COLO668 (cell line): ENCODE results near the gene JADE2.
"Not testable (repeated sequence)": the region's sequence is repeated elsewhere in the genome, so short reads cannot be mapped to it uniquely, and the experiment has no call there.

Source experiments
- DNase-seq: peaks from one replicate; lab custom pipeline; 2025; ENCODE audit not compliant: unreplicated experiment; lab: John Stamatoyannopoulos, UW

Gene JADE2

DNA sequence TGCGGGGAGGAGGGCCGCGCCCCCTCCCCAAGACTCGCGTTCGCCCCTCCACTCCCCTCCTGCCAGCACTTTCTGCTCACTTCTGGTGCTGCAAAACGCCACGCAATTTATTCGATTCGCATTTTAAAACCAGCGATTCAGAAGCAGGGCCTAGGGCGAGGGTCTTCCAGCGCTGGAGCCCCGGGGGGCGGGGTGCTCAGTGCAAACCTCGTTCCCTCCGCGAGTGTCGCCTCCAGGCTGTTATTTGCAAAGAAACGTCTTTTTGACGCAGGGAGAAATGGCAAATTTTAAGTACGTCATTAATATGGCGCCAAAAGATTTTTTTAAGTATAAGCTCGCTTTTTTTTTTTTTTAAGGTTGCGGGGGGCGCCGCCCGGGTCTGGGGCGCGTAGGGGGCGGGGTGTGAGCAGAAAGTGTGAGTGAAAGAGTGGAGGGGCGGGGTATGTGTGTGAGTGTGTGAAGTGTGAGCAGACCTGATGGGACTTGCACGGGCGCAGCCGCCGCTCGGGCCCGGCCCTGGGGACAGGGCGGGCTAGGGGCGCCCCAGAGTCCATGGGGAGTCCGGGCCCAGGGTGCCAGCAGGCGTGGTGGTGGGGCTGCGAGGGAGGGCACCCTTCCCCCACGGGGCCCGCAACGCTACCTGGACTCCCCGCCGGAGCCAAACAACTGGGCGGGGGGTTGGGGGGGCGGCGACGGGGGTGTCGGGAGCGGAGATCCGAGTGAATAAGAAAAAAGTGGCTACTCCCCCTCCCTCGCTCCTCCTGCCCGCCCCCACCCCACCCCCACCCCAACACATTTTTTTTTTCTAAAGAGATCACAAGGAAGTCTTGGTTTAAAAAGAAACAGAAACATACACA, at the start of gene JADE2:
TSS of gene JADE2 (plus strand) at position 845 of the 857 bp plus-strand sequence. CDS start 10,188 bp downstream, outside the sequence.
- peak; percentile 64 for DNase-seq

- DNase-seq: no peak
These were observed 47.8 kb upstream of the JADE2 start for GRCh38 chr5:134477462-134478245.

GRCh38 chr5:134479839-134480238, 45.6 kb upstream of the JADE2 start:
- DNase-seq: no peak

DNA sequence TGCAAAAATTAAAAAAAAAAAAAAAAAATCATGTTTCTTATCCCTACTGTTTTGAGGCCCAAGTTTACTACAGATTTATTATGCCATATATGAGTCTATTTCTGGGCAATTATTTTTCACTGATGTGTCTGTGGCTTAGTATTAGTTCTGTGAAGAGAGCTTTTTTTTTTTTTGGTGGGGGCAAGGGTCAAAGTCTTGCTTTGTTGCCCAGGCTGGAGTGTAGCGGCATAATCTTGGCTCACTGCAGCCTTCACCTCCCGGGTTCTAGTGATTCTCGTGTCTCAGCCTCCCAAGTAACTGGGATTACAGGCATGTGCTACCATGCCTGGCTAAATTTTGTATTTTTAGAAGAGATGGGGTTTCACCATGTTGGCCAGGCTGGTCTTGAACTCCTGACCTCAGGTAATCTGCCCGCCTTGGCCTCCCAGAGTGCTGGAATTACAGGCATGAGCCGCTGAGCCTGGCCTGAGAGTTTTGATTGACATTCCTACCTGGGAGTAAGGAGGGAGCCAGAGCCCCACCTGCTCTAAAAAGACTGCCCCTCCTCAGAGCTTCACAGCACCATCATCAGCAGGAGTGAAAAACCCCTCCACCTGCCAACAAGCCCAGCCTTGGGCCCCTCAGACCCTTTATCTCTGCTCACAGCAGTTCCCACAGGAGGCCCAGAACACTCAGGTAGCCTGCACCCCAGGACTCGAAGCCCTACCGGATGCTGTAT, 36.1 kb upstream of the JADE2 start:
- DNase-seq: no peak

DNA sequence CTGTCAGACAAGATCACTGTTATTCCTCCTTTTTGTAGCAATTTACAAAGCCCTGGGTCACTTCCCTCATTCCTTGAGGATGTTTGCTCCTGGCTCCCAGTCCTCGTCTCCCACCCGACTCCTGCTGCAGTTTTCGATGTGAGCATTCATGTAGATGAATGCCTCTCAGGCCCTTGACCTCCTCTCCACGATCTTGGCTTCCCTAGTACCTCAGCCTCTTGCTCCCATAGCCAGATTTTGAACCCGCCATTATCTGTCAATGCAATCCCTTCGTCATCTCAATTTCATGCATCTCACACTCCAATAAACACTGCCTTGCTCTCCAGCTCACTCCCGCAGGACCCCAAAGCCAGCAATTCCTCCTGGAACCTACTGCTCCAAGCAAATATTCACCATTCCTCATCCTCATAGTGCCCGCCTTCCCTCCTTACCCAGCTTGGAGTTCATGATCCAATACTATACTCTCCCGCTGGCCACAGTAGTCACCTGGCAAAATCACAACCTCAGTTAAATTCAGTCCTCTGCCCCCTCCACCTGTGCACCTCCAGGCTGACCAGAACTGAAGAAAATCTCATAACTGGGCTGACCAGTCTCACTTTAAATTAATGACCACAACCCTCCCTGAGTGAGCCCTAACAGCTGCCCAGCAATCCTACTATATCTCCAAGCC, 35.1 kb upstream of the JADE2 start:
- no peak for DNase-seq

DNA sequence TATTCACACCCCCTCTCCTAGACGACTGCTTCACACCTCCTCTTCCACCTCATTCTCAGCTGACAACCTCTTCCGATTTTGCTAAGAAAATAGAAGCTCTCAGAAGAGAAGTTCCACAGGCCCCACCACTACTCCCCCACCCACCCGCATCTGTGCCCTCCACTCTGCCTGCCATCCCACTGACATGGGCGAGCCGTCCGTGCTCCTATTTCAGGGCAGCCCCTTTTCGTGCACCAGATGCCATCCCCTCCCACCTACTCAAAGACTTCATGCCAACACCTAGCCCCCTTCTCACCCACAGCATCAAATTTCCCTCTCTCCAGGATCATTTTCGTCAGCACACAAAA, 34.6 kb upstream of the JADE2 start:
- DNase-seq: no peak

DNA sequence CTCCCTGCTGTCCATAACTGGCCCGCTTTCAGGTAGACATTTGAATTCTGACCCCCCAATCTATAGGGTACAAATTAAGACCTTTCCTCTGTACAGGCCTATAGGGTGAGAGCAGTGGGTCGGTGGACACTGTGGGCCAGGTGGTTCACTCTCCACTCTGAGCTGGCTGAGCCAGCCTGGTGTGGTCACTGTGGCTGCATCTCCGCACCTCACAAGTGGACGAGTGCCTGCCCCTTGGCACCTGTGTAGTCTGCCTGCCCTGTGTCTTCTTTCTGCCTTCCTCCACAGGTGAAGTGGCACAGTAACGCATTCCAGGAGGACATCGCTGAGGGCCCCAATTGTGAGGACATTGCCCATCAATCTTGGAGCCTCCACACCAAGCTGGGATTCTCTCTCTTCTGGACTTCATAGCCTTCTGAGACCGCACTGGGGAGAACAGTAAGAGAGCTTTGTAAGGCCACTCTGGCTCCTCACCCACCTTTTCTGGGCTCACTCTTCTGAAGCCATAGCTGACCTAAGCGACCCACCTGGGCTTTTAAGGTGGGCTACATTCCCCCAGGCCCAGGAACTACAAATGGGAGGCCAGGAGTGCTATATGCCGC, 33.5 kb upstream of the JADE2 start:
- no peak for DNase-seq

GRCh38 chr5:134492568-134492967, 32.9 kb upstream of the JADE2 start:
- no peak for DNase-seq

GRCh38 chr5:134493461-134494055, 31.9 kb upstream of the JADE2 start:
- no peak for DNase-seq

GRCh38 chr5:134494780-134495179, 30.7 kb upstream of the JADE2 start:
- DNase-seq: no peak

GRCh38 chr5:134499905-134500304, 25.6 kb upstream of the JADE2 start:
- DNase-seq: not testable (repeated sequence)

DNA sequence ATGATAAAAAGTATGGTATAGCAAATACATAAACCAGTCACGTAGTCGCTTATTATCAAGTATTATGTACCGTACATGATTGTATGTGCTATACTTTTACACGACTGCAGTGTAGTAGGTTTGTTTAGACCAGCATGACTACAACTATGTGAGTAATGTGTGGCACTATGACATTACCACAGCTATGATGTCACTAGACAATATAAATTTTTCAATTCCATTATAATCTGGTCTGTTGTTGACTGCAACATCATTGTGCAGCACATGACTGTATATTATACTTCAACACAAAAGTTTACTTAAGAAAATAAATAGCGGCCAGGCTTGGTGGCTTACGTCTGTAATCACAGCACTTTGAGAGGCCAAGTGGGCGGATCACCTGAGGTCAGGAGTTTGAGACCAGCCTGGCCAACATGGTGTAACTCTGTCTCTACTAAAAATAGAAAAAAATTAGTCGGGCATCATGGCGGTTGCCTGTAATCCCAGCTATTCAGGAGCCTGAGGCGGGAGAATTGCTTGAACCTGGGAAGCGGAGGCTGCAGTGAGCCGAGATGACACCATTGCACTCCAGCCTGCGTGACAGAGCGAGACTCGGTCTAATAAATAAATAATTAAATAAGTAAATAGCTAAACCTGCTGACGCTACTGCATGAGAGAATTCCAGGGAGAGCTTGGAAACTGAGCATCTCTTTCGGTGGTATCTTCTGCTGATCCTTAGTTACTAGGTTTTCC, 24.6 kb upstream of the JADE2 start:
- DNase-seq: no peak

GRCh38 chr5:134502259-134502658, 23.2 kb upstream of the JADE2 start:
- DNase-seq: no peak

- peak; percentile 69 for DNase-seq
These were observed 22.2 kb upstream of the JADE2 start for GRCh38 chr5:134503088-134503936.

GRCh38 chr5:134503937-134504437, 21.5 kb upstream of the JADE2 start:
- DNase-seq: peak; percentile 24

- DNase-seq: no peak
These were observed 20.7 kb upstream of the JADE2 start for GRCh38 chr5:134504629-134505300.

GRCh38 chr5:134506054-134507039, 19.1 kb upstream of the JADE2 start:
- peak; percentile 91 for DNase-seq
